ENCODE measurements around the gene NID1. TPM values are rescaled to one million over a fixed set of nuclear protein-coding genes. Genes with fewer than 3 reads are reported as not detected.
A peak's percentile ranks its signal among the peaks of the same experiment; 100 is the strongest.

NID1 gene
- total and polyA plus RNA-seq, 4 donors = 15.4 to 151 (median 45.1) TPM

- DNase-seq = no peak
- H3K9ac ChIP-seq (ENCODE audit: insufficient read depth in 1 of 2, low read length in 2 of 2) = no peak overlapping the region
- no peaks in the 10 kb centered on the region for H3K27me3 ChIP-seq (ENCODE audit: control insufficient read depth in 3 of 3, insufficient read depth in 3 of 3, low read length in 2 of 3)
- no peak overlapping the region for H3K4me3 ChIP-seq
- no peak for TF ChIP-seq CTCF (IDR thresholded peaks at IDR 0.05; ENCODE audit: control extremely low read depth, extremely low read depth)
- no peaks in the 10 kb centered on the region for H3K36me3 ChIP-seq (ENCODE audit: control insufficient read depth in 4 of 4, insufficient read depth in 4 of 4, low read length in 4 of 4)
- ATAC-seq (ENCODE audit: insufficient read depth, low FRiP score) = no peak
- 37 to 74% methylated on average over 6 of the region's 6 CpGs for WGBS, 2 donors
- H3K9me3 ChIP-seq (ENCODE audit: control insufficient read depth in 4 of 4, insufficient read depth in 3 of 4, low read length in 3 of 4) = no peaks in the 10 kb centered on the region
- no peak overlapping the region for H3K27ac ChIP-seq (ENCODE audit: low read depth in 1 of 2, low read length in 1 of 2)
- peaks cover 0 to 18% (median 0%) of the 10 kb centered on the region in 5 donors for H3K4me1 ChIP-seq (ENCODE audit: control insufficient read depth in 5 of 5, insufficient read depth in 5 of 5, low read length in 5 of 5)
These were observed 122.3 kb downstream of the NID1 start for GRCh38 chr1:235942625-235942934.

DNA sequence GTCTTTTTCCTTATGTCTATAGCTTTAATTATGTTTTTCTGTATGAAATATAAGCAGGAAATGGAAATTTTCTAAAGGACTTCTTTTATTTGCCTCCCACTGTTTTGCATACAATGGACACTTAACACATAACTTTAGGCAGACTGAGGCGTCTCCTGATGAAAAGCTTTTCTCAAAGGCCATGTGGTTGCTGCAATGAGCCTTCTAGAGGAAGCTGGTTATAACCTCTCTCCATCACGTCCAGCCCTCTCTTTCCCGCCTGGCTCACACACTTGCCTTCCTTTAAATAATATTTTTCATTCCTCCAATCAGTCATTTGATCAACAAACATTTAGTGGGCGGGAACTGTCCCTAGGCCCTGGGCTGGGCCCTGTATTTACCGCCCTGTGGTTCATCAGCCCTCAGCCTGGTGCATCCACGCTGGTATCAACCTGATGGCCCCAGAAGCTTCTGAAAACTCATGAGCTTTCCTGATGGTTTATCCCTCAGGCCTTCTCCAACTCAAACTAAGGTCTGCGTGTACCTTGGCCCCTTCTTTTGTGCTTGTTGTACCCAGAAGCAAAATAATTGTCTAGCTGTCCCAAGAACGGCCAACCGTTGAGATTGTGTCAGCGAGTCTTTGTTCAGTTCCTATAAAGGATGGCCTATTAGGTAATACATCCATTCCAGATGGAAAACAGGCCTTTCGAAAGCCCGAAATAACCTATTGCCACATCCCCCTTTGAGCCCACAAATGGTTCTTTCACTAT is 122.8 kb downstream of the NID1 start:
- no peak for DNase-seq
- 43 to 77% methylated on average over 12 of the region's 12 CpGs for WGBS, 2 donors
- H3K9ac ChIP-seq (ENCODE audit: insufficient read depth in 1 of 2, low read length in 2 of 2) = no peak overlapping the region
- no peak overlapping the region for H3K4me3 ChIP-seq
- H3K9me3 ChIP-seq (ENCODE audit: control insufficient read depth in 4 of 4, insufficient read depth in 3 of 4, low read length in 3 of 4) = no peaks in the 10 kb centered on the region
- no peak for ATAC-seq (ENCODE audit: insufficient read depth, low FRiP score)
- peaks cover 0 to 18% (median 0%) of the 10 kb centered on the region in 5 donors for H3K4me1 ChIP-seq (ENCODE audit: control insufficient read depth in 5 of 5, insufficient read depth in 5 of 5, low read length in 5 of 5)
- H3K36me3 ChIP-seq (ENCODE audit: control insufficient read depth in 4 of 4, insufficient read depth in 4 of 4, low read length in 4 of 4) = no peaks in the 10 kb centered on the region
- no peak overlapping the region for H3K27ac ChIP-seq (ENCODE audit: low read depth in 1 of 2, low read length in 1 of 2)
- H3K27me3 ChIP-seq (ENCODE audit: control insufficient read depth in 3 of 3, insufficient read depth in 3 of 3, low read length in 2 of 3) = no peaks in the 10 kb centered on the region
- no peak for TF ChIP-seq CTCF (IDR thresholded peaks at IDR 0.05; ENCODE audit: control extremely low read depth, extremely low read depth)

DNA sequence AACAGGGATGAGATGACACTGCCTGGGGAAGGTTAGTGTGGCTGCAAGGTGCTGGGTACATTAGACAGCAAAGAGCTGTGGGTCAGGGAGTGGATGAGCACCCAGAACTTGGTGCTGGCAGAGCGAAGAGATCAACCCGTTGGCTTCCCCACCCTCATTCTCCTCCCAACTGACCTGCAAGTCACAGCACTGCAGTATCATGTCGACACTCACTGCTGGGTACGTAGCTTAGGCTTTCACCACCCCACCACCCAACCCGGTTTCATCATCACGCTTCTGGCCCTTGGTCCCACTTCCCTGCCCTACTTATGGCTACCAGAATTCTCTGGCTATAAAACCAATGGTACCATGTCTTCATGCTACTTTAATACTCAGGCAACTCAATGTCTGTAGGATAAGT is 124.6 kb downstream of the NID1 start:
- Histone ChIP-seq H3K9me3 (ENCODE audit: control insufficient read depth in 4 of 4, insufficient read depth in 3 of 4, low read length in 3 of 4) (no peaks in the 10 kb centered on the region), H3K4me3 (no peak overlapping the region), H3K4me1 (ENCODE audit: control insufficient read depth in 5 of 5, insufficient read depth in 5 of 5, low read length in 5 of 5) (peaks cover 0 to 17% (median 0%) of the 10 kb centered on the region in 5 donors), H3K27ac (ENCODE audit: low read depth in 1 of 2, low read length in 1 of 2) (peak overlapping the region in 1 of 2 donors; percentile 61), H3K9ac (ENCODE audit: insufficient read depth in 1 of 2, low read length in 2 of 2) (no peak overlapping the region), H3K27me3 (ENCODE audit: control insufficient read depth in 3 of 3, insufficient read depth in 3 of 3, low read length in 2 of 3) (no peaks in the 10 kb centered on the region), H3K36me3 (ENCODE audit: control insufficient read depth in 4 of 4, insufficient read depth in 4 of 4, low read length in 4 of 4) (no peaks in the 10 kb centered on the region)
- TF ChIP-seq CTCF (IDR thresholded peaks at IDR 0.05; ENCODE audit: control extremely low read depth, extremely low read depth) = no peak
- DNase-seq (no peak), ATAC-seq (ENCODE audit: insufficient read depth, low FRiP score) (no peak)
- WGBS, 2 donors = 38 to 68% methylated on average over 6 of the region's 6 CpGs

- DNase-seq (no peak), ATAC-seq (ENCODE audit: insufficient read depth, low FRiP score) (no peak)
- peak overlapping the region in 1 of 2 donors; percentile 71 for H3K27ac ChIP-seq (ENCODE audit: low read depth in 1 of 2, low read length in 1 of 2)
- no peak overlapping the region for H3K4me3 ChIP-seq
- peaks cover 0 to 14% (median 0%) of the 10 kb centered on the region in 5 donors for H3K4me1 ChIP-seq (ENCODE audit: control insufficient read depth in 5 of 5, insufficient read depth in 5 of 5, low read length in 5 of 5)
- H3K9ac ChIP-seq (ENCODE audit: insufficient read depth in 1 of 2, low read length in 2 of 2) = no peak overlapping the region
- H3K27me3 ChIP-seq (ENCODE audit: control insufficient read depth in 3 of 3, insufficient read depth in 3 of 3, low read length in 2 of 3) = no peaks in the 10 kb centered on the region
- no peak for TF ChIP-seq CTCF (IDR thresholded peaks at IDR 0.05; ENCODE audit: control extremely low read depth, extremely low read depth)
- 36 to 66% methylated on average over 1 of the region's 1 CpG for WGBS, 2 donors
- H3K9me3 ChIP-seq (ENCODE audit: control insufficient read depth in 4 of 4, insufficient read depth in 3 of 4, low read length in 3 of 4) = no peaks in the 10 kb centered on the region
- no peaks in the 10 kb centered on the region for H3K36me3 ChIP-seq (ENCODE audit: control insufficient read depth in 4 of 4, insufficient read depth in 4 of 4, low read length in 4 of 4)
These were observed 125.5 kb downstream of the NID1 start for GRCh38 chr1:235939480-235939775.

Measured in lung (tissue), 12 donors.